ENCODE data around the gene AMPH. TPM values are rescaled to one million over a fixed set of nuclear protein-coding genes. Genes with fewer than 3 reads are reported as not detected.
"Not testable (repeated sequence)": the region's sequence is repeated elsewhere in the genome, so short reads cannot be mapped to it uniquely, and the experiment has no call there.

Gene AMPH
- polyA plus RNA-seq, 1 donor (not counting 4 experiments of a cell fraction or from before 2014, with no cell fraction given), result not detected

DNA sequence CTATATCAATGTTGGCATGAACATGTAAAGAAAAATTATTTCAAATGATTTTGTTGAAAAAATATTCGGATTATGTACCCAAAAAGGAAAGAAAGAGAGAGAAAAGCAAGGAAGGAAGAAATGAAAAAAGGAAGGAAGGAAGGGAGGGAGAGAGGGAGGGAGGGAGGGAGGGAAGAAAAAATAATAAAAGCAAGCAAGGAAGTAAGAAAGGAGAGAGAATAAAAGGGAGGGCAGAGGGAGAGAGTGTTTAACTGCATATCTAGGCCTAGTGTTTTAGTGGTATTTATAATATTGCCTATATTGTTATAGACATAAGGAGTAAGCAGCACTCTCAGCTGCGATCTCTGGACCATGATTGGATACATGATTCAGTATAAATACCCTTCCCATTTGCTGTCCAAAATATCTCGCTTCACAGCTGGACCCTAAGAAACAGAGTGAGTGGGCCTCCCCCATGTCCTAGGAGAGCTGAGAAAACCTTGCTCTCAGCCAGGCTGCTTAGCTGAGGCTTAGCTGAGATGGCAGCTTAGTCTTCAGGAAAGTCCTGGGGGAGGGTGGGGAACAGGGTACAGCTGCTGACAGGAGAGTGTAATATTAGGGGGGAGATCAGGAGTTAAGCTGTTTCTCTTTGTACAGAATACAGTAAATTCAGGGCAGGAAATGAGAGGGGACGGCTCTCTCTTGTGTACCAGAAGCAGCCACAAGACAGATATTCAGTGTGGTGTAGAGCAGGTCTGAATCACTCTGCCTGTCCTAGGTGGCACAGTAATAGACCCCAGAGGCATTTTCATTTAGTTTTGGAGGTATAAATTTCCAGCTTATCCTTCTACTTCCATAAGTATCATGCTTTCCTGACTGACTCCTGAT, 291.0 kb downstream of the AMPH start:
- no peak overlapping the region for H3K9ac ChIP-seq (ENCODE audit: control insufficient read depth, extremely low read depth, insufficient read depth, low read length)
- H3K4me1 ChIP-seq (ENCODE audit: control insufficient read depth, extremely low read depth, insufficient read depth, low read length), result no peaks in the 10 kb centered on the region
- H3K9me1 ChIP-seq (ENCODE audit: control insufficient read depth, extremely low read depth, insufficient read depth, low read length), result no peaks in the 10 kb centered on the region
- TF ChIP-seq EZH2 (IDR thresholded peaks at IDR 0.05; ENCODE audit: low read length), result no peak
- TF ChIP-seq, protein P1, sequence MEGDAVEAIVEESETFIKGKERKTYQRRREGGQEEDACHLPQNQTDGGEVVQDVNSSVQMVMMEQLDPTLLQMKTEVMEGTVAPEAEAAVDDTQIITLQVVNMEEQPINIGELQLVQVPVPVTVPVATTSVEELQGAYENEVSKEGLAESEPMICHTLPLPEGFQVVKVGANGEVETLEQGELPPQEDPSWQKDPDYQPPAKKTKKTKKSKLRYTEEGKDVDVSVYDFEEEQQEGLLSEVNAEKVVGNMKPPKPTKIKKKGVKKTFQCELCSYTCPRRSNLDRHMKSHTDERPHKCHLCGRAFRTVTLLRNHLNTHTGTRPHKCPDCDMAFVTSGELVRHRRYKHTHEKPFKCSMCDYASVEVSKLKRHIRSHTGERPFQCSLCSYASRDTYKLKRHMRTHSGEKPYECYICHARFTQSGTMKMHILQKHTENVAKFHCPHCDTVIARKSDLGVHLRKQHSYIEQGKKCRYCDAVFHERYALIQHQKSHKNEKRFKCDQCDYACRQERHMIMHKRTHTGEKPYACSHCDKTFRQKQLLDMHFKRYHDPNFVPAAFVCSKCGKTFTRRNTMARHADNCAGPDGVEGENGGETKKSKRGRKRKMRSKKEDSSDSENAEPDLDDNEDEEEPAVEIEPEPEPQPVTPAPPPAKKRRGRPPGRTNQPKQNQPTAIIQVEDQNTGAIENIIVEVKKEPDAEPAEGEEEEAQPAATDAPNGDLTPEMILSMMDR (optimal IDR thresholded peaks at IDR 0.05 in 1 of 3, IDR thresholded peaks at IDR 0.05 in 1 of 3, conservative IDR thresholded peaks at IDR 0.05 in 1 of 3; ENCODE audit: extremely low read depth in 1 of 3, insufficient read depth in 2 of 3, low read length in 3 of 3), result no peak
- H2AFZ ChIP-seq (ENCODE audit: control insufficient read depth, low read length), result no peak overlapping the region
- H3K27ac ChIP-seq (ENCODE audit: control insufficient read depth, insufficient read depth, low read length), result no peak overlapping the region
- H3K79me2 ChIP-seq (ENCODE audit: control insufficient read depth, insufficient read depth, low read length), result no peaks in the 10 kb centered on the region
- no peaks in the 10 kb centered on the region for H4K20me1 ChIP-seq (ENCODE audit: control insufficient read depth, extremely low read depth, insufficient read depth, low read length)
- H3K4me2 ChIP-seq (ENCODE audit: control insufficient read depth, extremely low read depth, insufficient read depth, low read depth, low read length), result no peak overlapping the region
- H3K27me3 ChIP-seq (ENCODE audit: control insufficient read depth, extremely low read depth, insufficient read depth, low read length), result no peaks in the 10 kb centered on the region
- H3K4me3 ChIP-seq (ENCODE audit: control insufficient read depth in 2 of 3, extremely low read depth in 1 of 3, insufficient read depth in 2 of 3, low read depth in 1 of 3, low read length in 3 of 3), result no peak overlapping the region
- FAIRE-seq (no peak), DNase-seq (ENCODE audit: low read depth, low spot score) (no peak)
- dilution Hi-C loops (cut with MboI; ENCODE audit: extremely low pct_ligation_motif_present, low sequenced_read_pairs), result no loop called here
- no peaks in the 10 kb centered on the region for H3K36me3 ChIP-seq (ENCODE audit: control insufficient read depth in 2 of 2, extremely low read depth in 1 of 2, insufficient read depth in 2 of 2, low read length in 2 of 2)
- no peaks in the 10 kb centered on the region for H3K9me3 ChIP-seq (ENCODE audit: control insufficient read depth, low read depth, low read length)

DNA sequence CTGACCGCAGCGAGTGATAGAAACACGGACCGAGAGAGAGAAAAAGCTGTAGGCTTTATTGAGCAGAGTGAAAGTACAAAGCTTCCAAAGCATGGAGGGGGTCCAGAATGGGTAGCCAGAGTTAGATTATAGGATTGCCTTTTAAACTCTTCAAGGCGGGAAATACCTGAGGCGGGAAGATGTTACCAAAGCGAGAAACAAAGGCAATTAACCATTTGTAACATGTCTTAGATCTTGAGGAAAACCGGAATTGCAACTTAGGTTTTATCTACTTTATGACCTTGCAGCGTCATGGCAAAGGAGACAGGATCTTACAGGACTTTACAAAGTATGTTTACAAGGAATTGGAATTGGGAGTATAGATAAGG, 295.0 kb downstream of the AMPH start:
- H3K36me3 ChIP-seq (ENCODE audit: control insufficient read depth in 2 of 2, extremely low read depth in 1 of 2, insufficient read depth in 2 of 2, low read length in 2 of 2); H3K4me2 ChIP-seq (ENCODE audit: control insufficient read depth, extremely low read depth, insufficient read depth, low read depth, low read length); H3K27me3 ChIP-seq (ENCODE audit: control insufficient read depth, extremely low read depth, insufficient read depth, low read length); H3K9ac ChIP-seq (ENCODE audit: control insufficient read depth, extremely low read depth, insufficient read depth, low read length); H4K20me1 ChIP-seq (ENCODE audit: control insufficient read depth, extremely low read depth, insufficient read depth, low read length); H3K4me3 ChIP-seq (ENCODE audit: control insufficient read depth in 2 of 3, extremely low read depth in 1 of 3, insufficient read depth in 2 of 3, low read depth in 1 of 3, low read length in 3 of 3); H3K4me1 ChIP-seq (ENCODE audit: control insufficient read depth, extremely low read depth, insufficient read depth, low read length); H3K9me1 ChIP-seq (ENCODE audit: control insufficient read depth, extremely low read depth, insufficient read depth, low read length); H3K27ac ChIP-seq (ENCODE audit: control insufficient read depth, insufficient read depth, low read length); dilution Hi-C loops (cut with MboI; ENCODE audit: extremely low pct_ligation_motif_present, low sequenced_read_pairs); H2AFZ ChIP-seq (ENCODE audit: control insufficient read depth, low read length); FAIRE-seq; DNase-seq (ENCODE audit: low read depth, low spot score); H3K79me2 ChIP-seq (ENCODE audit: control insufficient read depth, insufficient read depth, low read length); H3K9me3 ChIP-seq (ENCODE audit: control insufficient read depth, low read depth, low read length): not testable (repeated sequence)
